SK-N-SH treated with all-trans-retinoic acid at 6 μM for 48 hours (cell line): ENCODE measurements around the gene ECHDC3.

Source experiments
- ATAC-seq: fragments of 200-7000 bp; cut with Tn5 transposase; 3 replicates; pipeline ENCODE4 v1.9.1; 2020; ENCODE audit warnings: mild to moderate bottlenecking, moderate library complexity
- BACH2 ChIP-seq: fragments of 250-450 bp; sonication (Bioruptor Pico); IDR thresholded peaks from 2 replicates; pipeline ENCODE4 v1.9.0; 2021; ENCODE audit warnings: mild to moderate bottlenecking, borderline replicate concordance
- CSDC2 ChIP-seq: fragments of 250-450 bp; sonication (Bioruptor Pico); IDR thresholded peaks from 2 replicates; pipeline ENCODE4 v1.5.0; 2020; ENCODE audit warnings: mild to moderate bottlenecking, moderate library complexity
- ESRRG ChIP-seq: fragments of 250-450 bp; sonication (Bioruptor Pico); IDR thresholded peaks from 2 replicates; pipeline ENCODE4 v1.6.1; 2021; ENCODE audit warnings: mild to moderate bottlenecking
- ISL1 ChIP-seq: fragments of 250-450 bp; sonication (Bioruptor Pico); IDR thresholded peaks from 2 replicates; pipeline ENCODE4 v2.1.2; 2022; ENCODE audit warnings: mild to moderate bottlenecking, moderate library complexity
- PATZ1 ChIP-seq: fragments of 250-450 bp; sonication (Bioruptor Pico); IDR thresholded peaks from 2 replicates; pipeline ENCODE4 v1.8.0; 2020; ENCODE audit warnings: mild to moderate bottlenecking, moderate library complexity, borderline replicate concordance
- POU6F1 ChIP-seq: fragments of 250-450 bp; sonication (Bioruptor Pico); IDR thresholded peaks from 2 replicates; pipeline ENCODE4 v1.8.0; 2021; ENCODE audit warnings: low read depth, mild to moderate bottlenecking, moderate library complexity, borderline replicate concordance
- PPARA ChIP-seq: fragments of 250-450 bp; sonication (Bioruptor Pico); IDR thresholded peaks from 2 replicates; pipeline ENCODE4 v1.5.0; 2020; ENCODE audit warnings: mild to moderate bottlenecking, borderline replicate concordance
- RARB ChIP-seq: fragments of 250-450 bp; sonication (Bioruptor Pico); IDR thresholded peaks from 2 replicates; pipeline ENCODE4 v1.8.0; 2021; ENCODE audit warnings: mild to moderate bottlenecking, moderate library complexity
- SNAI2 ChIP-seq: fragments of 250-450 bp; sonication (Bioruptor Pico); IDR thresholded peaks from 2 replicates; pipeline ENCODE4 v1.5.0; 2020; ENCODE audit warnings: mild to moderate bottlenecking, moderate library complexity
- TCF4 ChIP-seq: fragments of 250-450 bp; sonication (Bioruptor Pico); IDR thresholded peaks from 2 replicates; pipeline ENCODE4 v1.8.0; 2021; ENCODE audit warnings: mild to moderate bottlenecking, moderate library complexity, borderline replicate concordance
- TOX ChIP-seq: fragments of 250-450 bp; sonication (Bioruptor Pico); IDR thresholded peaks from 2 replicates; pipeline ENCODE4 v1.8.0; 2021; ENCODE audit warnings: mild to moderate bottlenecking, moderate library complexity, borderline replicate concordance
- TSHZ2 ChIP-seq: fragments of 250-450 bp; sonication (Bioruptor Pico); IDR thresholded peaks from 2 replicates; pipeline ENCODE4 v1.5.0; 2020; ENCODE audit warnings: mild to moderate bottlenecking, moderate library complexity
- ZC3H10 ChIP-seq: fragments of 250-450 bp; sonication (Bioruptor Pico); IDR thresholded peaks from 2 replicates; pipeline ENCODE4 v1.5.1; 2021; ENCODE audit warnings: mild to moderate bottlenecking, moderate library complexity
- ZFP3 ChIP-seq: fragments of 250-450 bp; sonication (Bioruptor Pico); IDR thresholded peaks from 2 replicates; pipeline ENCODE4 v1.5.0; 2020; ENCODE audit warnings: mild to moderate bottlenecking, moderate library complexity
- ZFP30 ChIP-seq: fragments of 450-650 bp; formaldehyde crosslinking; IDR thresholded peaks from 2 replicates; pipeline ENCODE4 v1.5.0; 2022; ENCODE audit warnings: mild to moderate bottlenecking, moderate library complexity
- ZNF565 ChIP-seq: fragments of 450-650 bp; formaldehyde crosslinking; conservative IDR thresholded peaks from 2 replicates; pipeline ENCODE4 v1.5.0; 2020; ENCODE audit warnings: low read depth, mild to moderate bottlenecking, moderate library complexity
- ZNF70 ChIP-seq: fragments of 450-650 bp; formaldehyde crosslinking; IDR thresholded peaks from 2 replicates; pipeline ENCODE4 v1.5.0; 2020; ENCODE audit warnings: mild to moderate bottlenecking, moderate library complexity
- ZNF8 ChIP-seq: fragments of 450-650 bp; formaldehyde crosslinking; IDR thresholded peaks from 2 replicates; pipeline ENCODE4 v1.5.0; 2020; ENCODE audit warnings: mild to moderate bottlenecking, moderate library complexity
- TF ChIP-seq, protein P1 (sequence below): fragments of 250-450 bp; sonication (Bioruptor Pico); IDR thresholded peaks from 2 replicates; pipeline ENCODE4 v1.5.1; 2021; ENCODE audit warnings: mild to moderate bottlenecking, moderate library complexity
- TF ChIP-seq, protein P2 (sequence below): fragments of 250-450 bp; sonication (Bioruptor Pico); IDR thresholded peaks from 2 replicates; pipeline ENCODE4 v1.5.1; 2020; ENCODE audit warnings: low read depth, mild to moderate bottlenecking, moderate library complexity

ECHDC3 gene

GRCh38 chr10:11761431-11761830 is 19.2 kb downstream of the ECHDC3 start:
- no peak for TF ChIP-seq ZNF70 (CRISPR knock-in tag)
- no peak for TF ChIP-seq ZFP3 (CRISPR knock-in tag)
- no peak for TF ChIP-seq PPARA (CRISPR knock-in tag)
- TF ChIP-seq ZNF8 (CRISPR knock-in tag): no peak
- no peak for TF ChIP-seq RARB (CRISPR knock-in tag)
- TF ChIP-seq PATZ1: no peak
- no peak for TF ChIP-seq CSDC2 (CRISPR knock-in tag)
- no peak for TF ChIP-seq ESRRG
- no peak for ATAC-seq

GRCh38 chr10:11762706-11763500 is 20.7 kb downstream of the ECHDC3 start:
- no peak for ATAC-seq
- TF ChIP-seq ZNF565 (CRISPR knock-in tag): no peak
- TF ChIP-seq TCF4 (CRISPR knock-in tag): no peak
- no peak for TF ChIP-seq ZFP30 (CRISPR knock-in tag)
- no peak for TF ChIP-seq ZNF70 (CRISPR knock-in tag)
- TF ChIP-seq, protein P1, sequence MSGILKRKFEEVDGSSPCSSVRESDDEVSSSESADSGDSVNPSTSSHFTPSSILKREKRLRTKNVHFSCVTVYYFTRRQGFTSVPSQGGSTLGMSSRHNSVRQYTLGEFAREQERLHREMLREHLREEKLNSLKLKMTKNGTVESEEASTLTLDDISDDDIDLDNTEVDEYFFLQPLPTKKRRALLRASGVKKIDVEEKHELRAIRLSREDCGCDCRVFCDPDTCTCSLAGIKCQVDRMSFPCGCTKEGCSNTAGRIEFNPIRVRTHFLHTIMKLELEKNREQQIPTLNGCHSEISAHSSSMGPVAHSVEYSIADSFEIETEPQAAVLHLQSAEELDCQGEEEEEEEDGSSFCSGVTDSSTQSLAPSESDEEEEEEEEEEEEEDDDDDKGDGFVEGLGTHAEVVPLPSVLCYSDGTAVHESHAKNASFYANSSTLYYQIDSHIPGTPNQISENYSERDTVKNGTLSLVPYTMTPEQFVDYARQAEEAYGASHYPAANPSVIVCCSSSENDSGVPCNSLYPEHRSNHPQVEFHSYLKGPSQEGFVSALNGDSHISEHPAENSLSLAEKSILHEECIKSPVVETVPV (CRISPR knock-in tag): no peak
- TF ChIP-seq, protein P2, sequence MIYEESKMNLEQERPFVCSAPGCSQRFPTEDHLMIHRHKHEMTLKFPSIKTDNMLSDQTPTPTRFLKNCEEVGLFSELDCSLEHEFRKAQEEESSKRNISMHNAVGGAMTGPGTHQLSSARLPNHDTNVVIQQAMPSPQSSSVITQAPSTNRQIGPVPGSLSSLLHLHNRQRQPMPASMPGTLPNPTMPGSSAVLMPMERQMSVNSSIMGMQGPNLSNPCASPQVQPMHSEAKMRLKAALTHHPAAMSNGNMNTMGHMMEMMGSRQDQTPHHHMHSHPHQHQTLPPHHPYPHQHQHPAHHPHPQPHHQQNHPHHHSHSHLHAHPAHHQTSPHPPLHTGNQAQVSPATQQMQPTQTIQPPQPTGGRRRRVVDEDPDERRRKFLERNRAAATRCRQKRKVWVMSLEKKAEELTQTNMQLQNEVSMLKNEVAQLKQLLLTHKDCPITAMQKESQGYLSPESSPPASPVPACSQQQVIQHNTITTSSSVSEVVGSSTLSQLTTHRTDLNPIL (CRISPR knock-in tag): no peak
- no peak for TF ChIP-seq RARB (CRISPR knock-in tag)
- TF ChIP-seq ISL1 (CRISPR knock-in tag): no peak
- no peak for TF ChIP-seq TOX
- TF ChIP-seq BACH2: no peak
- no peak for TF ChIP-seq POU6F1 (CRISPR knock-in tag)
- no peak for TF ChIP-seq TSHZ2
- no peak for TF ChIP-seq SNAI2

GRCh38 chr10:11763501-11763861 is 21.3 kb downstream of the ECHDC3 start:
- no peak for ATAC-seq
- TF ChIP-seq, protein P1 (CRISPR knock-in tag): no peak
- TF ChIP-seq BACH2: no peak
- TF ChIP-seq, protein P2 (CRISPR knock-in tag): no peak
- no peak for TF ChIP-seq PPARA (CRISPR knock-in tag)
- TF ChIP-seq TOX: no peak
- TF ChIP-seq ESRRG: no peak
- TF ChIP-seq PATZ1: no peak
- no peak for TF ChIP-seq CSDC2 (CRISPR knock-in tag)
- no peak for TF ChIP-seq ISL1 (CRISPR knock-in tag)
- TF ChIP-seq ZC3H10 (CRISPR knock-in tag): no peak
- no peak for TF ChIP-seq ZNF565 (CRISPR knock-in tag)
